IMR-90 (cell line): Measurements from ENCODE around the gene ZNF407. TPM values are rescaled to one million over a fixed set of nuclear protein-coding genes. Genes with fewer than 3 reads are reported as not detected.

Source experiments
- ATAC-seq: fragments of 200-7000 bp; cut with Tn5 transposase; 2 replicates; pipeline ENCODE4 v1.9.1; 2020; ENCODE audit warnings: low read depth, mild to moderate bottlenecking, moderate library complexity
- BruUV-seq: library from RNA; stranded (reverse); fragments of 400-500 nt; replicated peaks from 2 replicates; lab custom pipeline; 2021; lab: Mats Ljungman, UMichigan
- CTCF ChIA-PET: fragments of 300-600 bp; formaldehyde crosslinking; extraction: SDS; loops from one replicate; lab custom pipeline; 2021; ENCODE audit warnings: antibody characterized with exemption; lab: Yijun Ruan, JAX
- POLR2A ChIA-PET: fragments of 300-600 bp; sonication (Branson Sonifier 250); formaldehyde crosslinking; loops from one replicate; lab custom pipeline; 2022; ENCODE audit warnings: antibody characterized with exemption; ENCODE audit not compliant: unreplicated experiment; lab: Charles Lee
- DNase-seq: peaks from one replicate; pipeline ENCODE4 v3.0.0; 2013
- H2AFZ ChIP-seq: replicated peaks from 2 replicates; pipeline ENCODE3; 2013; ENCODE audit warnings: low read length, mild to moderate bottlenecking; ENCODE audit not compliant: poor library complexity
- H2AK5ac ChIP-seq: 2 replicates; pipeline ENCODE4 v1.6.1; 2013; ENCODE audit warnings: low read depth, low read length, inconsistent platforms
- H2AK9ac ChIP-seq: replicated peaks from 2 replicates; pipeline ENCODE3; 2013; ENCODE audit warnings: mild to moderate bottlenecking, low read depth, low read length, moderate library complexity; ENCODE audit not compliant: poor library complexity
- H2BK120ac ChIP-seq: 2 replicates; pipeline ENCODE4 v1.6.1; 2013; ENCODE audit warnings: low read depth, low read length, inconsistent platforms
- H2BK15ac ChIP-seq: 3 replicates; pipeline ENCODE4 v1.6.1; 2013; ENCODE audit warnings: low read depth, low read length, inconsistent platforms
- H2BK20ac ChIP-seq: 2 replicates; pipeline ENCODE4 v1.6.1; 2013; ENCODE audit warnings: low read depth, mild to moderate bottlenecking, inconsistent platforms, low read length, moderate library complexity
- H2BK5ac ChIP-seq: 2 replicates; pipeline ENCODE4 v1.6.1; 2013; ENCODE audit warnings: mild to moderate bottlenecking, low read depth, low read length, inconsistent platforms; ENCODE audit not compliant: poor library complexity, severe bottlenecking
- H3K14ac ChIP-seq: replicated peaks from 2 replicates; pipeline ENCODE4 v1.6.1; 2013; ENCODE audit warnings: low read depth, low read length, inconsistent platforms
- H3K18ac ChIP-seq: 2 replicates; pipeline ENCODE4 v1.6.1; 2013; ENCODE audit warnings: low read depth, low read length, control low read depth
- H3K23ac ChIP-seq: 2 replicates; pipeline ENCODE4 v1.6.1; 2013; ENCODE audit warnings: low read depth, low read length, inconsistent platforms
- H3K27ac ChIP-seq: 2 replicates; pipeline ENCODE4 v1.5.1; 2013; ENCODE audit warnings: mild to moderate bottlenecking, control low read depth, low read length; ENCODE audit not compliant: insufficient read depth
- H3K27me3 ChIP-seq: 2 replicates; pipeline ENCODE4 v1.6.1; 2013; ENCODE audit warnings: low read length; ENCODE audit not compliant: control insufficient read depth, insufficient read depth
- H3K36me3 ChIP-seq: 2 replicates; pipeline ENCODE4 v1.6.1; 2013; ENCODE audit warnings: low read length, mixed read lengths; ENCODE audit not compliant: control insufficient read depth, insufficient read depth
- H3K4ac ChIP-seq: 2 replicates; pipeline ENCODE4 v1.6.1; 2013; ENCODE audit warnings: low read depth, low read length, inconsistent platforms
- H3K4me1 ChIP-seq: 2 replicates; pipeline ENCODE4 v1.6.1; 2013; ENCODE audit warnings: low read length, mixed read lengths; ENCODE audit not compliant: control insufficient read depth, insufficient read depth
- H3K4me2 ChIP-seq: 2 replicates; pipeline ENCODE4 v1.6.1; 2013; ENCODE audit warnings: low read depth, mild to moderate bottlenecking, control low read depth, low read length, moderate library complexity
- H3K4me3 ChIP-seq: 2 replicates; pipeline ENCODE4 v1.5.1; 2013; ENCODE audit warnings: low read depth, mild to moderate bottlenecking, control low read depth, low read length, moderate library complexity; ENCODE audit not compliant: insufficient read depth
- H3K56ac ChIP-seq: 2 replicates; pipeline ENCODE4 v1.6.1; 2013; ENCODE audit warnings: low read length, inconsistent platforms; ENCODE audit not compliant: insufficient read depth; ENCODE audit errors: extremely low read depth
- H3K79me1 ChIP-seq, 2 experiments: 2 replicates each; pipeline ENCODE4 v1.6.1; 2013; ENCODE audit warnings: low read length in 2 of 2, inconsistent platforms in 1 of 2, low read depth in 1 of 2
- H3K9ac ChIP-seq: 2 replicates; pipeline ENCODE4 v1.6.1; 2013; ENCODE audit warnings: low read depth, low read length, control low read depth
- H3K9me1 ChIP-seq: 2 replicates; pipeline ENCODE4 v1.6.1; 2013; ENCODE audit warnings: low read length, inconsistent platforms; ENCODE audit not compliant: insufficient read depth
- H3K9me3 ChIP-seq: 2 replicates; pipeline ENCODE4 v1.6.1; 2013; ENCODE audit warnings: low read length; ENCODE audit not compliant: control insufficient read depth, insufficient read depth
- H4K20me1 ChIP-seq: 2 replicates; pipeline ENCODE4 v1.6.1; 2013; ENCODE audit warnings: low read length, inconsistent platforms; ENCODE audit not compliant: insufficient read depth
- H4K5ac ChIP-seq: 2 replicates; pipeline ENCODE4 v1.6.1; 2013; ENCODE audit warnings: mild to moderate bottlenecking, low read depth, low read length, control low read depth
- H4K8ac ChIP-seq, 2 experiments: 2 replicates each; pipeline ENCODE4 v1.6.1; 2013; ENCODE audit warnings: low read depth in 2 of 2, low read length in 2 of 2, control low read depth in 1 of 2, inconsistent platforms in 1 of 2
- H4K91ac ChIP-seq: 2 replicates; pipeline ENCODE4 v1.6.1; 2013; ENCODE audit warnings: low read depth, low read length, inconsistent platforms; ENCODE audit not compliant: insufficient read depth
- BHLHE40 ChIP-seq: fragments of 150-350 bp; IDR thresholded peaks from 2 replicates; pipeline ENCODE4 v1.6.1; 2016; ENCODE audit warnings: mild to moderate bottlenecking, low read depth, low read length
- CHD1 ChIP-seq: IDR thresholded peaks from 2 replicates; pipeline ENCODE4 v1.6.1; 2012; ENCODE audit warnings: low read depth, low read length, improper control_type of control experiment
- CTCF ChIP-seq: conservative IDR thresholded peaks from 2 replicates; pipeline ENCODE4 v1.5.1; 2012; ENCODE audit warnings: mild to moderate bottlenecking, low read depth, low read length, improper control_type of control experiment
- ELK1 ChIP-seq: fragments of 150-350 bp; IDR thresholded peaks from 2 replicates; pipeline ENCODE4 v1.6.1; 2016; ENCODE audit warnings: low read depth, mild to moderate bottlenecking, low read length, moderate library complexity, borderline replicate concordance
- FOS ChIP-seq: fragments of 150-350 bp; IDR thresholded peaks from 2 replicates; pipeline ENCODE4 v1.6.1; 2016; ENCODE audit warnings: low read depth, low read length
- MAFK ChIP-seq: IDR thresholded peaks from 2 replicates; pipeline ENCODE4 v1.6.1; 2012; ENCODE audit warnings: low read depth, low read length, improper control_type of control experiment
- MAZ ChIP-seq: IDR thresholded peaks from 2 replicates; pipeline ENCODE4 v1.6.1; 2012; ENCODE audit warnings: low read depth, mild to moderate bottlenecking, low read length, improper control_type of control experiment, moderate library complexity, borderline replicate concordance
- MXI1 ChIP-seq: IDR thresholded peaks from 2 replicates; pipeline ENCODE4 v1.6.1; 2012; ENCODE audit warnings: low read depth, mild to moderate bottlenecking, low read length, moderate library complexity, borderline replicate concordance
- NFE2L2 ChIP-seq: fragments of 150-350 bp; IDR thresholded peaks from 2 replicates; pipeline ENCODE4 v1.6.1; 2016; ENCODE audit warnings: low read depth, mild to moderate bottlenecking, low read length
- RCOR1 ChIP-seq: IDR thresholded peaks from 2 replicates; pipeline ENCODE4 v1.6.1; 2012; ENCODE audit warnings: mild to moderate bottlenecking, low read length, improper control_type of control experiment; ENCODE audit not compliant: insufficient replicate concordance
- SMC3 ChIP-seq: fragments of 150-350 bp; IDR thresholded peaks from 2 replicates; pipeline ENCODE4 v1.6.1; 2016; ENCODE audit warnings: low read depth, mild to moderate bottlenecking, antibody characterized with exemption, low read length, moderate library complexity
- WGBS, 2 experiments: methylation state at CpG; one replicate each; pipeline versions ENCODE4 v1.1.5 to v1.1.7; 2013; ENCODE audit warnings: missing lambda C conversion rate in 2 of 2; ENCODE audit not compliant: insufficient read length in 1 of 2; ENCODE audit errors: extremely low coverage in 2 of 2; 5-methylcytosine and 5-hydroxymethylcytosine counted together
- dilution Hi-C: fragments of 300-500 bp; cut with HindIII; formaldehyde crosslinking; loops from one replicate; pipeline ENCODE4 v1.14.3; 2018; ENCODE audit warnings: low sequenced_read_pairs; ENCODE audit not compliant: unreplicated experiment
- in situ Hi-C: fragments of 300-500 bp; cut with MboI; formaldehyde crosslinking; loops from 3 replicates; pipeline ENCODE4 v1.14.3; 2019; ENCODE audit warnings: low sequenced_read_pairs, inconsistent platforms, mixed read lengths
- intact Hi-C: fragments of 100-400 bp; cut with micrococcal nuclease; formaldehyde crosslinking; loops from 2 replicates; pipeline ENCODE4 v1.10.0; 2022
- polyA plus RNA-seq, 3 experiments: library from polyadenylated mRNA; depleted of rRNA; stranded (reverse); fragments of >200 nt; gene quantifications; 2 replicates each; pipeline ENCODE4 v1.2.3, GENCODE V29; 2012; ENCODE audit warnings: low replicate concordance in 1 of 3
- total RNA-seq: library from RNA; depleted of rRNA; stranded (reverse); fragments of >200 nt; gene quantifications from 2 replicates; pipeline ENCODE4 v1.2.3, GENCODE V29; 2012

ZNF407 gene
- total and polyA plus RNA-seq, 2 of the 4 experiments (the other 2 are of a cell fraction): 3.1 to 20.1 TPM

GRCh38 chr18:75047240-75047961 is 449.7 kb downstream of the ZNF407 start:
- no peak overlapping the region for H4K5ac ChIP-seq
- 100% methylated on average over 1 of the region's 12 CpGs; no CpG with 5 or more reads in 1 of the 2 experiments for WGBS, 2 experiments
- H4K8ac ChIP-seq: no peak overlapping the region
- ATAC-seq (no peak), DNase-seq (no peak)
- H3K4me3 ChIP-seq: no peak overlapping the region
- H3K23ac ChIP-seq: no peak overlapping the region
- no peaks in the 10 kb centered on the region for H3K36me3 ChIP-seq
- no peaks in the 10 kb centered on the region for H3K9me1 ChIP-seq
- intact Hi-C loops (no loop called here), in situ Hi-C loops (no loop called here), dilution Hi-C loops (no loop called here)
- H2BK15ac ChIP-seq: no peak overlapping the region
- TF ChIP-seq CHD1 (no peak), CTCF (no peak), MAFK (no peak), SMC3 (no peak), FOS (no peak), ELK1 (no peak), RCOR1 (no peak), NFE2L2 (no peak), BHLHE40 (no peak), MAZ (no peak), MXI1 (no peak)
- H3K4ac ChIP-seq: no peak overlapping the region
- no peaks in the 10 kb centered on the region for H3K4me1 ChIP-seq
- BruUV-seq: no TSS peak
- CTCF ChIA-PET: no interaction called here
- H3K27me3 ChIP-seq: no peaks in the 10 kb centered on the region
- no peak overlapping the region for H4K91ac ChIP-seq
- H3K4me2 ChIP-seq: no peak overlapping the region
- no peaks in the 10 kb centered on the region for H4K20me1 ChIP-seq
- no peak overlapping the region for H2BK5ac ChIP-seq
- no peak overlapping the region for H3K56ac ChIP-seq
- POLR2A ChIA-PET: no interaction called here
- no peak overlapping the region for H3K18ac ChIP-seq
- H2BK20ac ChIP-seq: no peak overlapping the region
- H2AK5ac ChIP-seq: no peak overlapping the region
- no peaks in the 10 kb centered on the region; the same call in 1 of the 2 replicates for H3K9me3 ChIP-seq
- H3K27ac ChIP-seq: no peak overlapping the region
- H2AK9ac ChIP-seq: no peak overlapping the region
- no peak overlapping the region for H3K9ac ChIP-seq
- H2AFZ ChIP-seq: no peak overlapping the region
- H3K14ac ChIP-seq: no peak overlapping the region
- H3K79me1 ChIP-seq: no peaks in the 10 kb centered on the region; a peak in 1 of 4 replicates
- H2BK120ac ChIP-seq: no peak overlapping the region
